Smooth muscle cell (in vitro differentiated cells): ENCODE results near the gene SETD9. TPM values are rescaled to one million over a fixed set of nuclear protein-coding genes. Genes with fewer than 3 reads are reported as not detected.

Experiments
- DNase-seq: peaks from one replicate; lab custom pipeline; 2025; ENCODE audit not compliant: unreplicated experiment; lab: John Stamatoyannopoulos, UW
- H2AFZ ChIP-seq: fragments of 200-600 bp; sonication (generic); 2 replicates; pipeline ENCODE4 v1.6.0; 2016; ENCODE audit warnings: antibody characterized with exemption, low read depth, mild to moderate bottlenecking
- H3F3A ChIP-seq: fragments of 200-600 bp; sonication (generic); 2 replicates; pipeline ENCODE4 v1.6.0; 2017; ENCODE audit warnings: antibody characterized with exemption, low read depth
- H3K27ac ChIP-seq: fragments of 200-600 bp; sonication (generic); 2 replicates; pipeline ENCODE4 v1.5.1; 2016; ENCODE audit warnings: low read depth, mild to moderate bottlenecking
- H3K27me3 ChIP-seq: fragments of 200-600 bp; sonication (generic); 2 replicates; pipeline ENCODE4 v1.6.1; 2016; ENCODE audit warnings: low read depth, mild to moderate bottlenecking
- H3K36me3 ChIP-seq: fragments of 200-600 bp; sonication (generic); 2 replicates; pipeline ENCODE4 v1.5.1; 2016; ENCODE audit warnings: low read depth
- H3K4me1 ChIP-seq: fragments of 200-600 bp; sonication (generic); 2 replicates; pipeline ENCODE4 v1.5.1; 2016; ENCODE audit warnings: low read depth
- H3K4me2 ChIP-seq: fragments of 200-600 bp; sonication (generic); 2 replicates; pipeline ENCODE4 v1.6.0; 2016; ENCODE audit warnings: mild to moderate bottlenecking
- H3K4me3 ChIP-seq: fragments of 200-600 bp; sonication (generic); 2 replicates; pipeline ENCODE4 v1.5.1; 2016; ENCODE audit warnings: mild to moderate bottlenecking
- H3K79me2 ChIP-seq: fragments of 200-600 bp; sonication (generic); 2 replicates; pipeline ENCODE4 v1.6.0; 2016; ENCODE audit warnings: low read depth, mild to moderate bottlenecking
- H3K9ac ChIP-seq: fragments of 200-600 bp; sonication (generic); 2 replicates; pipeline ENCODE4 v1.6.0; 2016; ENCODE audit warnings: low read depth
- H3K9me3 ChIP-seq: fragments of 200-600 bp; sonication (generic); replicated peaks from 2 replicates; pipeline ENCODE4 v1.5.1; 2016; ENCODE audit warnings: low read depth
- H4K20me1 ChIP-seq: fragments of 200-600 bp; sonication (generic); 2 replicates; pipeline ENCODE4 v1.6.0; 2016; ENCODE audit warnings: low read depth
- CTCF ChIP-seq: fragments of 200-600 bp; sonication (generic); IDR thresholded peaks from 2 replicates; pipeline ENCODE4 v1.5.1; 2017; ENCODE audit warnings: borderline replicate concordance, mild to moderate bottlenecking, antibody characterized with exemption; ENCODE audit not compliant: insufficient read depth, poor library complexity, severe bottlenecking
- WGBS: methylation state at CpG from one replicate; pipeline ENCODE4 v1.1.7; 2016; ENCODE audit warnings: low lambda C conversion rate; 5-methylcytosine and 5-hydroxymethylcytosine counted together
- polyA plus RNA-seq: library from polyadenylated mRNA; unstranded; fragments of >200 nt; fragmentation: Nextera tagmentation; extraction: Ambion mirVana; gene quantifications from 2 replicates; pipeline ENCODE4 v1.2.1, GENCODE V29; 2016
- total RNA-seq: library from RNA; depleted of rRNA; stranded (reverse); fragments of >200 nt; gene quantifications from 2 replicates; pipeline ENCODE4 v1.2.3, GENCODE V29; 2014

SETD9 gene
- total and polyA plus RNA-seq, 2 experiments from 2014 or later: 8.6 to 19.8 TPM

GRCh38 chr5:56938858-56939257, 29.5 kb downstream of the SETD9 start:
- Histone ChIP-seq H3K4me1 (no peaks in the 10 kb centered on the region), H3K27ac (no peak overlapping the region), H3K4me2 (no peak overlapping the region), H2AFZ (no peak overlapping the region), H3K79me2 (peaks cover 14% of the 10 kb centered on the region), H3K4me3 (no peak overlapping the region), H3K9me3 (no peaks in the 10 kb centered on the region), H3K27me3 (no peaks in the 10 kb centered on the region), H3K36me3 (peaks cover 35% of the 10 kb centered on the region), H4K20me1 (peaks cover 10% of the 10 kb centered on the region), H3F3A (no peaks in the 10 kb centered on the region), H3K9ac (no peak overlapping the region)
- WGBS: 86% methylated on average over 1 of the region's 1 CpG
- DNase-seq: no peak
- no peak for TF ChIP-seq CTCF

GRCh38 chr5:56941981-56942380, 32.6 kb downstream of the SETD9 start:
- peaks cover 29% of the 10 kb centered on the region for H3K36me3 ChIP-seq

GRCh38 chr5:56947052-56947451, 37.7 kb downstream of the SETD9 start:
- Histone ChIP-seq H3K4me3 (no peak overlapping the region), H4K20me1 (peaks cover 47% of the 10 kb centered on the region), H3K4me2 (no peak overlapping the region), H3K79me2 (peaks cover 48% of the 10 kb centered on the region), H3F3A (no peaks in the 10 kb centered on the region), H3K4me1 (peaks cover 12% of the 10 kb centered on the region), H3K9me3 (no peaks in the 10 kb centered on the region), H3K36me3 (peaks cover 11% of the 10 kb centered on the region), H3K9ac (no peak overlapping the region), H3K27me3 (no peaks in the 10 kb centered on the region), H3K27ac (no peak overlapping the region), H2AFZ (no peak overlapping the region)
- no peak for TF ChIP-seq CTCF
- no peak for DNase-seq

More at GRCh38 chr5:56941981-56942380, 32.6 kb downstream of the SETD9 start:
- H3F3A ChIP-seq: no peaks in the 10 kb centered on the region
- TF ChIP-seq CTCF: no peak
- no peak for DNase-seq
- no peak overlapping the region for H3K27ac ChIP-seq
- no peak overlapping the region for H3K4me3 ChIP-seq
- peaks cover 22% of the 10 kb centered on the region for H4K20me1 ChIP-seq
- H3K79me2 ChIP-seq: peaks cover 14% of the 10 kb centered on the region
- H3K27me3 ChIP-seq: no peaks in the 10 kb centered on the region
- no peaks in the 10 kb centered on the region for H3K9me3 ChIP-seq
- no peaks in the 10 kb centered on the region for H3K4me1 ChIP-seq
- H3K4me2 ChIP-seq: no peak overlapping the region
- WGBS: 45% methylated on average over 1 of the region's 1 CpG
- no peak overlapping the region for H3K9ac ChIP-seq
- no peak overlapping the region for H2AFZ ChIP-seq

GRCh38 chr5:56950626-56951125, 41.3 kb downstream of the SETD9 start:
- H3K4me1 ChIP-seq: peaks cover 12% of the 10 kb centered on the region
- 1% methylated on average over 33 of the region's 33 CpGs for WGBS
- H3K79me2 ChIP-seq: peaks cover 41% of the 10 kb centered on the region
- peaks cover 37% of the 10 kb centered on the region for H4K20me1 ChIP-seq
- H3K9ac ChIP-seq: peak overlapping the region; percentile 83
- H3K27me3 ChIP-seq: no peaks in the 10 kb centered on the region
- peak overlapping the region; percentile 88 for H3K4me3 ChIP-seq
- no peaks in the 10 kb centered on the region for H3F3A ChIP-seq
- no peaks in the 10 kb centered on the region for H3K9me3 ChIP-seq
- no peak for TF ChIP-seq CTCF
- no peak overlapping the region for H2AFZ ChIP-seq
- H3K4me2 ChIP-seq: peak overlapping the region; percentile 84
- DNase-seq: peak; percentile 43
- peaks cover 8% of the 10 kb centered on the region for H3K36me3 ChIP-seq
- H3K27ac ChIP-seq: peak overlapping the region; percentile 29
